ENCODE data around the gene ZNF32. TPM values are rescaled to one million over a fixed set of nuclear protein-coding genes. Genes with fewer than 3 reads are reported as not detected.

Gene ZNF32
- 28.6 and 35.2 TPM in 2 replicates for total RNA-seq
- polyA plus RNA-seq (2012) = 32.8 TPM

GRCh38 chr10:43648398-43649184 is at the start of gene ZNF32:
ZNF32 (minus strand) TSS chr10:43648881; CDS start chr10:43646133, 2,748 bp downstream.
- DNase-seq (ENCODE audit: low read depth) = peak; percentile 89

- no peak for DNase-seq (ENCODE audit: low read depth)
Observed at GRCh38 chr10:43698156-43698555, 49.5 kb upstream of the ZNF32 start.

- DNase-seq (ENCODE audit: low read depth) = no peak
Observed at GRCh38 chr10:43696909-43697483, 48.3 kb upstream of the ZNF32 start.

- no peak for DNase-seq (ENCODE audit: low read depth)
Observed at GRCh38 chr10:43695730-43696129, 47.0 kb upstream of the ZNF32 start.

GRCh38 chr10:43695321-43695720 is 46.6 kb upstream of the ZNF32 start:
- no peak for DNase-seq (ENCODE audit: low read depth)

- no peak for DNase-seq (ENCODE audit: low read depth)
Observed at GRCh38 chr10:43694526-43694925, 45.8 kb upstream of the ZNF32 start.

- DNase-seq (ENCODE audit: low read depth) = no peak
Observed at GRCh38 chr10:43693602-43694001, 44.9 kb upstream of the ZNF32 start.

GRCh38 chr10:43692051-43692825 is 43.6 kb upstream of the ZNF32 start:
- DNase-seq (ENCODE audit: low read depth) = no peak

- no peak for DNase-seq (ENCODE audit: low read depth)
Observed at GRCh38 chr10:43691485-43691884, 42.8 kb upstream of the ZNF32 start.

- DNase-seq (ENCODE audit: low read depth) = peak; percentile 79
Observed at GRCh38 chr10:43689955-43690771, 41.5 kb upstream of the ZNF32 start.

GRCh38 chr10:43689618-43689954 is 40.9 kb upstream of the ZNF32 start:
- no peak for DNase-seq (ENCODE audit: low read depth)

GRCh38 chr10:43689007-43689491 is 40.4 kb upstream of the ZNF32 start:
- no peak for DNase-seq (ENCODE audit: low read depth)

GRCh38 chr10:43688348-43688892 is 39.7 kb upstream of the ZNF32 start:
- no peak for DNase-seq (ENCODE audit: low read depth)

GRCh38 chr10:43687373-43687772 is 38.7 kb upstream of the ZNF32 start:
- no peak for DNase-seq (ENCODE audit: low read depth)

GRCh38 chr10:43686414-43686813 is 37.7 kb upstream of the ZNF32 start:
- no peak for DNase-seq (ENCODE audit: low read depth)

- peak; percentile 27 for DNase-seq (ENCODE audit: low read depth)
Observed at GRCh38 chr10:43685744-43686143, 37.1 kb upstream of the ZNF32 start.

GRCh38 chr10:43684292-43684559 is 35.5 kb upstream of the ZNF32 start:
- DNase-seq (ENCODE audit: low read depth) = no peak

GRCh38 chr10:43683451-43684291 is 35.0 kb upstream of the ZNF32 start:
- no peak for DNase-seq (ENCODE audit: low read depth)

GRCh38 chr10:43682956-43683355 is 34.3 kb upstream of the ZNF32 start:
- no peak for DNase-seq (ENCODE audit: low read depth)

- no peak for DNase-seq (ENCODE audit: low read depth)
Observed at GRCh38 chr10:43681721-43682120, 33.0 kb upstream of the ZNF32 start.

All from myocyte (in vitro differentiated cells).